K562 (cell line): ENCODE data around the gene TRRAP. TPM values are rescaled to one million over a fixed set of nuclear protein-coding genes. Genes with fewer than 3 reads are reported as not detected.
A peak's percentile ranks its signal among the peaks of the same experiment; 100 is the strongest.

Source experiments
- ATAC-seq: fragments of 200-7000 bp; cut with Tn5 transposase; 3 replicates; pipeline ENCODE4 v1.9.1; 2020; ENCODE audit warnings: moderate library complexity
- BruUV-seq: library from RNA; stranded (reverse); fragments of 400-500 nt; replicated peaks from 2 replicates; lab custom pipeline; 2021; lab: Mats Ljungman, UMichigan
- CTCF ChIA-PET: fragments of 300-600 bp; formaldehyde crosslinking; extraction: SDS; loops from one replicate; lab custom pipeline; 2021; ENCODE audit warnings: low intra/inter-chr PET ratio; lab: Yijun Ruan, JAX
- POLR2A ChIA-PET: fragments of 300-600, 350-650 bp; sonication (Branson Sonifier 250); formaldehyde crosslinking; extraction: SDS; loops from one replicate; lab custom pipeline; 2021; ENCODE audit warnings: antibody characterized with exemption, inconsistent platforms; lab: Yijun Ruan, JAX
- DNase-seq, 4 experiments: peaks; one replicate each; pipeline versions ENCODE4 v3.0.0 to v3.0.0-alpha.2; 2011 to 2018; ENCODE audit warnings: low spot score in 3 of 4, mixed read lengths in 3 of 4; ENCODE audit errors: extremely low read depth in 1 of 4
- FAIRE-seq: peaks from 2 replicates; lab custom pipeline; 2011; peaks lifted over from hg19 to GRCh38; lab: Jason Lieb, UNC
- H2AFZ ChIP-seq: 2 replicates; pipeline ENCODE4 v1.6.0; 2011; ENCODE audit warnings: low read depth, low read length, control low read depth, inconsistent platforms
- H3K27ac ChIP-seq: fragments of 200-600 bp; 3 replicates; pipeline ENCODE4 v1.8.0; 2011; ENCODE audit warnings: low read depth, mild to moderate bottlenecking, control low read depth, inconsistent platforms, low read length, moderate library complexity, mixed read lengths; ENCODE audit errors: extremely low read depth
- H3K27me3 ChIP-seq, 2 experiments: fragments of 300-600 bp in 1 of 2; 2 replicates in 1 of 2; 3 replicates in 1 of 2; pipeline versions ENCODE4 v1.6.0 to v1.8.0; 2011; ENCODE audit warnings: inconsistent platforms in 2 of 2, low read length in 2 of 2, mild to moderate bottlenecking in 1 of 2, mixed read lengths in 1 of 2, moderate library complexity in 1 of 2; ENCODE audit not compliant: control insufficient read depth in 2 of 2, insufficient read depth in 2 of 2
- H3K36me3 ChIP-seq: fragments of 300-600 bp; 3 replicates; pipeline ENCODE4 v1.8.0; 2011; ENCODE audit warnings: mild to moderate bottlenecking, low read length, inconsistent platforms; ENCODE audit not compliant: control insufficient read depth, insufficient read depth
- H3K4me1 ChIP-seq, 2 experiments: fragments of 200-600 bp in 1 of 2; replicated peaks in 1 of 2; 2 replicates in 1 of 2; 3 replicates in 1 of 2; pipeline versions ENCODE4 v1.5.1 to v1.8.0; 2011; ENCODE audit warnings: inconsistent platforms in 2 of 2, low read length in 2 of 2, mild to moderate bottlenecking in 1 of 2, mixed read lengths in 1 of 2, moderate library complexity in 1 of 2; ENCODE audit not compliant: control insufficient read depth in 2 of 2, insufficient read depth in 2 of 2
- H3K4me2 ChIP-seq: 2 replicates; pipeline ENCODE4 v1.6.1; 2011; ENCODE audit warnings: low read length, control low read depth, inconsistent platforms, mixed read lengths; ENCODE audit not compliant: insufficient read depth
- H3K4me3 ChIP-seq: fragments of 200-600 bp; sonication (generic), shearing (Covaris generic); 2 replicates; pipeline ENCODE4 v1.5.1; 2016; ENCODE audit warnings: control low read depth, inconsistent platforms
- H3K79me2 ChIP-seq: fragments of 200-600 bp; 3 replicates; pipeline ENCODE4 v1.8.0; 2011; ENCODE audit warnings: low read length, inconsistent platforms; ENCODE audit not compliant: control insufficient read depth, insufficient read depth
- H3K9ac ChIP-seq, 2 experiments: 2 replicates each; pipeline versions ENCODE4 v1.6.0 to v1.6.1; 2011; ENCODE audit warnings: low read depth in 2 of 2, low read length in 2 of 2, control low read depth in 1 of 2, inconsistent platforms in 1 of 2, mild to moderate bottlenecking in 1 of 2, mixed read lengths in 1 of 2; ENCODE audit not compliant: insufficient read depth in 1 of 2
- H3K9me1 ChIP-seq: one replicate; pipeline ENCODE4 v1.6.0; 2011; ENCODE audit warnings: inconsistent platforms, mild to moderate bottlenecking, low read length, moderate library complexity; ENCODE audit not compliant: control insufficient read depth, insufficient read depth
- H3K9me3 ChIP-seq: replicated peaks from 2 replicates; pipeline ENCODE4 v1.5.1; 2011; ENCODE audit warnings: low read depth, low read length, inconsistent platforms; ENCODE audit not compliant: control insufficient read depth, insufficient read depth
- H4K20me1 ChIP-seq: replicated peaks from 2 replicates; pipeline ENCODE4 v1.6.1; 2011; ENCODE audit warnings: low read length, inconsistent platforms, mixed read lengths; ENCODE audit not compliant: control insufficient read depth, insufficient read depth
- E2F3 ChIP-seq: fragments of 250-450 bp; sonication (Bioruptor Pico); IDR thresholded peaks from 2 replicates; pipeline ENCODE4 v1.4.0; 2020; ENCODE audit warnings: mild to moderate bottlenecking
- FOXK2 ChIP-seq, 2 experiments: fragments of 450-650 bp; IDR thresholded peaks in 1 of 2; conservative IDR thresholded peaks in 1 of 2; 2 replicates each; pipeline ENCODE4 v1.6.1; 2016; ENCODE audit warnings: low read depth in 2 of 2, mild to moderate bottlenecking in 1 of 2
- JUN ChIP-seq, 2 experiments: sonication (generic) in 1 of 2; formaldehyde crosslinking in 1 of 2; IDR thresholded peaks; 2 replicates each; pipeline versions ENCODE4 v1.6.1 to v1.8.0; 2012 to 2022; ENCODE audit warnings: borderline replicate concordance in 2 of 2, mild to moderate bottlenecking in 2 of 2, improper control_type of control experiment in 1 of 2, low read depth in 1 of 2, low read length in 1 of 2, missing genetic modification reagents in 1 of 2
- NCOA4 ChIP-seq: fragments of 450-650 bp; IDR thresholded peaks from 2 replicates; pipeline ENCODE4 v1.6.1; 2018; ENCODE audit warnings: mild to moderate bottlenecking; ENCODE audit not compliant: partially characterized antibody
- SPI1 ChIP-seq: IDR thresholded peaks from 2 replicates; pipeline ENCODE4 v1.6.1; 2011; ENCODE audit warnings: low read depth, low read length, control low read depth, borderline replicate concordance
- ZNF253 ChIP-seq: fragments of 250-450 bp; sonication (Bioruptor Pico); conservative IDR thresholded peaks from 2 replicates; pipeline ENCODE4 v1.6.1; 2021; ENCODE audit warnings: mild to moderate bottlenecking
- ZNF316 ChIP-seq: fragments of 450-650 bp; IDR thresholded peaks from 2 replicates; pipeline ENCODE4 v1.6.1; 2016
- WGBS: fragments of 100-300 bp; shearing (Covaris generic); methylation state at CpG from one replicate; pipeline ENCODE4 v1.1.6; 2016; ENCODE audit warnings: low coverage, mixed read lengths; ENCODE audit not compliant: insufficient coverage; ENCODE audit errors: missing lambda C conversion rate; 5-methylcytosine and 5-hydroxymethylcytosine counted together
- in situ Hi-C: fragments of 300-500 bp; cut with MboI; formaldehyde crosslinking; loops from 4 replicates; pipeline ENCODE4 v1.15.0; 2018; ENCODE audit warnings: inconsistent platforms, mixed read lengths
- intact Hi-C: fragments of 100-400 bp; cut with micrococcal nuclease; formaldehyde crosslinking; loops from 2 replicates; pipeline ENCODE4 v1.14.2; 2022
- polyA plus RNA-seq, 8 experiments: library from polyadenylated mRNA; depleted of rRNA in 4 of 8; stranded (reverse) in 5 of 8; unstranded in 3 of 8; fragments of >200 nt; fragmentation: Nextera tagmentation in 2 of 8; fragmentation: Illumina TruSeq in 1 of 8; extraction: Ambion mirVana in 2 of 8; extraction: Trizol in 1 of 8; gene quantifications; 2 replicates each; pipeline versions ENCODE4 v1.2.1 to v1.2.3, GENCODE V29; 2011 to 2014; ENCODE audit warnings: inconsistent platforms in 1 of 8, missing spikeins in 1 of 8
- total RNA-seq, 7 experiments: library from RNA; depleted of rRNA in 6 of 7; stranded (reverse); fragments of >200 nt in 6 of 7; fragmentation: Illumina TruSeq in 2 of 7; extraction: Trizol in 2 of 7; gene quantifications; 2 replicates each; pipeline versions ENCODE4 v1.2.1 to v1.2.3, GENCODE V29; 2011 to 2021; ENCODE audit warnings: low replicate concordance in 1 of 7
- TF ChIP-seq, protein P1 (sequence below): fragments of 250-450 bp; sonication (Bioruptor Pico); IDR thresholded peaks from 2 replicates; pipeline ENCODE4 v1.8.0; 2022; ENCODE audit warnings: inconsistent platforms, mild to moderate bottlenecking, moderate library complexity, borderline replicate concordance
- TF ChIP-seq, protein P2 (sequence below): fragments of 250-450 bp; sonication (Bioruptor Pico); IDR thresholded peaks from 2 replicates; pipeline ENCODE4 v1.4.0; 2020
- TF ChIP-seq, protein P3 (sequence below): sonication (generic); formaldehyde crosslinking; IDR thresholded peaks from 2 replicates; pipeline ENCODE4 v1.8.0; 2022; ENCODE audit warnings: mild to moderate bottlenecking, missing genetic modification reagents
- TF ChIP-seq, protein P4 (sequence below), 2 experiments: fragments of 450-650 bp in 1 of 2; sonication (generic) in 1 of 2; formaldehyde crosslinking in 1 of 2; IDR thresholded peaks in 1 of 2; conservative IDR thresholded peaks in 1 of 2; 2 replicates each; pipeline versions ENCODE4 v1.6.1 to v1.8.1; 2016 to 2023; ENCODE audit warnings: mild to moderate bottlenecking in 2 of 2, moderate library complexity in 2 of 2, inconsistent platforms in 1 of 2, missing genetic modification reagents in 1 of 2
- TF ChIP-seq, protein P5 (sequence below): fragments of 450-650 bp; formaldehyde crosslinking; IDR thresholded peaks from 2 replicates; pipeline ENCODE4 v1.4.0; 2020; ENCODE audit warnings: mild to moderate bottlenecking

TRRAP gene
- total and polyA plus RNA-seq, 9 of the 15 experiments (the other 6 are each of a cell fraction or from before 2014, with no cell fraction given): 1.3 to 47.2 (median 9.7) TPM

DNA sequence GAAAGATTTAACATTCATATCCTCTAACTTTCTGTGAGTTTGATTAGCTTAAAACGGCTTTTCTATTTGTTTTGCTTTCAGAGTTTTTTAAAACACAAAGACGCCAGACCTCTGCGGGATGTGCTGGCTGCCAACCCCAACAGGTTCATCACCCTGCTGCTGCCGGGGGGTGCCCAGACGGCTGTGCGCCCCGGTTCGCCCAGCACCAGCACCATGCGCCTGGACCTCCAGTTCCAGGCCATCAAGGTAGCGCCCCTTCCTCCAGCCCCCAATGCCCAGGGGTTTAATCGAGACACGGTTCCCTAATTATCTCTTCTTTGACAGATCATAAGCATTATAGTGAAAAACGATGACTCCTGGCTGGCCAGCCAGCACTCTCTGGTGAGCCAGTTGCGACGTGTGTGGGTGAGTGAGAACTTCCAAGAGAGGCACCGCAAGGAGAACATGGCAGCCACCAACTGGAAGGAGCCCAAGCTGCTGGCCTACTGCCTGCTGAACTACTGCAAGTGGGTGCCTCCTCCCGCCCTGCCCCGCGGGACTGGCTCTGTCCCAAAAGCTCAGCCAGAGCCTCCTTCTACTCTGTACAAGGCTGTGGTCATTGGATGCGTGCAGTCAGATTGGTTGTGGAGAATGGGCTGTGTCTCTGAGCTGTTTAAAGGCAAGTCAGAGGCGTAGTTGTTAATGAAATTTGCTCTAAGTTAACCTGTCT lies 71.2 kb downstream of the TRRAP start:
- H2AFZ ChIP-seq: no peak overlapping the region
- no peak for TF ChIP-seq NCOA4
- TF ChIP-seq, protein P1, sequence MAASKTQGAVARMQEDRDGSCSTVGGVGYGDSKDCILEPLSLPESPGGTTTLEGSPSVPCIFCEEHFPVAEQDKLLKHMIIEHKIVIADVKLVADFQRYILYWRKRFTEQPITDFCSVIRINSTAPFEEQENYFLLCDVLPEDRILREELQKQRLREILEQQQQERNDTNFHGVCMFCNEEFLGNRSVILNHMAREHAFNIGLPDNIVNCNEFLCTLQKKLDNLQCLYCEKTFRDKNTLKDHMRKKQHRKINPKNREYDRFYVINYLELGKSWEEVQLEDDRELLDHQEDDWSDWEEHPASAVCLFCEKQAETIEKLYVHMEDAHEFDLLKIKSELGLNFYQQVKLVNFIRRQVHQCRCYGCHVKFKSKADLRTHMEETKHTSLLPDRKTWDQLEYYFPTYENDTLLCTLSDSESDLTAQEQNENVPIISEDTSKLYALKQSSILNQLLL (CRISPR knock-in tag): no peak
- TF ChIP-seq SPI1: no peak
- no peak for TF ChIP-seq E2F3
- TF ChIP-seq, protein P2, sequence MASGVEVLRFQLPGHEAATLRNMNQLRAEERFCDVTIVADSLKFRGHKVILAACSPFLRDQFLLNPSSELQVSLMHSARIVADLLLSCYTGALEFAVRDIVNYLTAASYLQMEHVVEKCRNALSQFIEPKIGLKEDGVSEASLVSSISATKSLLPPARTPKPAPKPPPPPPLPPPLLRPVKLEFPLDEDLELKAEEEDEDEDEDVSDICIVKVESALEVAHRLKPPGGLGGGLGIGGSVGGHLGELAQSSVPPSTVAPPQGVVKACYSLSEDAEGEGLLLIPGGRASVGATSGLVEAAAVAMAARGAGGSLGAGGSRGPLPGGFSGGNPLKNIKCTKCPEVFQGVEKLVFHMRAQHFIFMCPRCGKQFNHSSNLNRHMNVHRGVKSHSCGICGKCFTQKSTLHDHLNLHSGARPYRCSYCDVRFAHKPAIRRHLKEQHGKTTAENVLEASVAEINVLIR (CRISPR knock-in tag): no peak
- TF ChIP-seq, protein P3, sequence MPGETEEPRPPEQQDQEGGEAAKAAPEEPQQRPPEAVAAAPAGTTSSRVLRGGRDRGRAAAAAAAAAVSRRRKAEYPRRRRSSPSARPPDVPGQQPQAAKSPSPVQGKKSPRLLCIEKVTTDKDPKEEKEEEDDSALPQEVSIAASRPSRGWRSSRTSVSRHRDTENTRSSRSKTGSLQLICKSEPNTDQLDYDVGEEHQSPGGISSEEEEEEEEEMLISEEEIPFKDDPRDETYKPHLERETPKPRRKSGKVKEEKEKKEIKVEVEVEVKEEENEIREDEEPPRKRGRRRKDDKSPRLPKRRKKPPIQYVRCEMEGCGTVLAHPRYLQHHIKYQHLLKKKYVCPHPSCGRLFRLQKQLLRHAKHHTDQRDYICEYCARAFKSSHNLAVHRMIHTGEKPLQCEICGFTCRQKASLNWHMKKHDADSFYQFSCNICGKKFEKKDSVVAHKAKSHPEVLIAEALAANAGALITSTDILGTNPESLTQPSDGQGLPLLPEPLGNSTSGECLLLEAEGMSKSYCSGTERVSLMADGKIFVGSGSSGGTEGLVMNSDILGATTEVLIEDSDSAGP (CRISPR knock-in tag): no peak
- no peak for TF ChIP-seq FOXK2 (conservative IDR thresholded peaks at IDR 0.05 in 1 of 2, IDR thresholded peaks at IDR 0.05 in 1 of 2; ENCODE audit: low read depth in 2 of 2)
- TF ChIP-seq, protein P4, sequence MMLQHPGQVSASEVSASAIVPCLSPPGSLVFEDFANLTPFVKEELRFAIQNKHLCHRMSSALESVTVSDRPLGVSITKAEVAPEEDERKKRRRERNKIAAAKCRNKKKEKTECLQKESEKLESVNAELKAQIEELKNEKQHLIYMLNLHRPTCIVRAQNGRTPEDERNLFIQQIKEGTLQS (IDR thresholded peaks at IDR 0.05): no peak
- TF ChIP-seq, protein P4 (CRISPR knock-in tag; conservative IDR thresholded peaks at IDR 0.05): no peak
- TF ChIP-seq ZNF316: no peak
- TF ChIP-seq, protein P5, sequence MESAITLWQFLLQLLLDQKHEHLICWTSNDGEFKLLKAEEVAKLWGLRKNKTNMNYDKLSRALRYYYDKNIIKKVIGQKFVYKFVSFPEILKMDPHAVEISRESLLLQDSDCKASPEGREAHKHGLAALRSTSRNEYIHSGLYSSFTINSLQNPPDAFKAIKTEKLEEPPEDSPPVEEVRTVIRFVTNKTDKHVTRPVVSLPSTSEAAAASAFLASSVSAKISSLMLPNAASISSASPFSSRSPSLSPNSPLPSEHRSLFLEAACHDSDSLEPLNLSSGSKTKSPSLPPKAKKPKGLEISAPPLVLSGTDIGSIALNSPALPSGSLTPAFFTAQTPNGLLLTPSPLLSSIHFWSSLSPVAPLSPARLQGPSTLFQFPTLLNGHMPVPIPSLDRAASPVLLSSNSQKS: no peak
- TF ChIP-seq ZNF253 (CRISPR knock-in tag): no peak
- TF ChIP-seq JUN (IDR thresholded peaks at IDR 0.05; ENCODE audit: borderline replicate concordance, low read depth, low read length): no peak
- no peak for TF ChIP-seq JUN (CRISPR knock-in tag; IDR thresholded peaks at IDR 0.05; ENCODE audit: borderline replicate concordance)
- TF ChIP-seq, all 486 proteins: peak for 0
- intact Hi-C loops: no loop called here
- ChIA-PET POLR2A (interaction anchor here (0.7 to 1.4 kb wide), 3 partner anchors 8 to 52 kb away, joined by 3 to 4 read pairs (median 4); no protein-coding TSS in a partner anchor), CTCF (no interaction called here)
- Histone ChIP-seq H3K27ac (no peak overlapping the region), H3K79me2 (0 out of 3 replicates have a peak, but pooled peaks cover 3% of the 10 kb centered on the region), H3K4me3 (no peak overlapping the region), H3K9ac (peak overlapping the region in 1 of 2 experiments; percentile 51; a peak in 1 of 4 replicates), H3K27me3 (no peaks in the 10 kb centered on the region), H4K20me1 (peaks cover 13% of the 10 kb centered on the region; the same call in 1 of the 2 replicates), H3K4me2 (no peak overlapping the region), H3K36me3 (peaks cover 95% of the 10 kb centered on the region), H3K9me1 (no peaks in the 10 kb centered on the region), H3K9me3 (no peaks in the 10 kb centered on the region), H3K4me1 (no peaks in the 10 kb centered on the region)
- in situ Hi-C loops: no loop called here
- ATAC-seq: no peak
- WGBS: 95% methylated on average over 19 of the region's 21 CpGs
- no TSS peak for BruUV-seq
- FAIRE-seq: no peak
- no peak for DNase-seq
